ENCODE measurements around the gene GPR171.

DNA sequence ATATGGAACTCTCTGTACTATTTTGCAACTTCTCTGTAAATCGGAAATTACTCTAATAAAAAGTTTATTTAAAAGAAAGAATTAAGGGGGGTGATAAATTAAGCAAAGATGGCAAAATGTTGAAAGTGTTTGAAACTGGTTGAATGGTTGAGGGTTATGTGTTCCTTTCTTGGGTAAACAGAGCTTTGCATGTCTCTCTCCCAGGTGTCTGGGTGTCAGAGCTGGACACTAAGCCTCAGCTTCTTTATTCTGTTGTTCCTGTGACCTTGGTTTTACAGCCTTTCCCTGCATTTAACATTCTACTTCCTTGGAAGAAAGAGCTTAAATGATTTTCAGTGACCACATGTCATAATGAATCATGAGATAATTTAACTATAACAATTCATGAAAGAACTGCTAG lies 7.2 kb downstream of the GPR171 start:
- TF ChIP-seq, protein P1, sequence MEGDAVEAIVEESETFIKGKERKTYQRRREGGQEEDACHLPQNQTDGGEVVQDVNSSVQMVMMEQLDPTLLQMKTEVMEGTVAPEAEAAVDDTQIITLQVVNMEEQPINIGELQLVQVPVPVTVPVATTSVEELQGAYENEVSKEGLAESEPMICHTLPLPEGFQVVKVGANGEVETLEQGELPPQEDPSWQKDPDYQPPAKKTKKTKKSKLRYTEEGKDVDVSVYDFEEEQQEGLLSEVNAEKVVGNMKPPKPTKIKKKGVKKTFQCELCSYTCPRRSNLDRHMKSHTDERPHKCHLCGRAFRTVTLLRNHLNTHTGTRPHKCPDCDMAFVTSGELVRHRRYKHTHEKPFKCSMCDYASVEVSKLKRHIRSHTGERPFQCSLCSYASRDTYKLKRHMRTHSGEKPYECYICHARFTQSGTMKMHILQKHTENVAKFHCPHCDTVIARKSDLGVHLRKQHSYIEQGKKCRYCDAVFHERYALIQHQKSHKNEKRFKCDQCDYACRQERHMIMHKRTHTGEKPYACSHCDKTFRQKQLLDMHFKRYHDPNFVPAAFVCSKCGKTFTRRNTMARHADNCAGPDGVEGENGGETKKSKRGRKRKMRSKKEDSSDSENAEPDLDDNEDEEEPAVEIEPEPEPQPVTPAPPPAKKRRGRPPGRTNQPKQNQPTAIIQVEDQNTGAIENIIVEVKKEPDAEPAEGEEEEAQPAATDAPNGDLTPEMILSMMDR (conservative IDR thresholded peaks at IDR 0.05) = no peak
- no peak for TF ChIP-seq ZFX (IDR thresholded peaks at IDR 0.05)
